HCT116 (cell line): ENCODE results near the gene SIDT1.

Experiments
- CEBPB ChIP-seq: IDR thresholded peaks from 2 replicates; pipeline ENCODE4 v1.6.1; 2012; ENCODE audit warnings: low read depth
- CTCF ChIP-seq, 3 experiments: fragments of 200-600 bp in 1 of 3; sonication (generic) in 1 of 3; IDR thresholded peaks in 2 of 3; conservative IDR thresholded peaks in 1 of 3; 2 replicates each; pipeline ENCODE4 v1.5.1; 2012 to 2017; ENCODE audit warnings: low read depth in 2 of 3, low read length in 2 of 3, antibody characterized with exemption in 1 of 3, borderline replicate concordance in 1 of 3, control low read depth in 1 of 3, mild to moderate bottlenecking in 1 of 3, mixed read lengths in 1 of 3, mixed run types in 1 of 3, moderate library complexity in 1 of 3; ENCODE audit not compliant: insufficient read depth in 1 of 3
- EGR1 ChIP-seq: IDR thresholded peaks from 2 replicates; pipeline ENCODE4 v1.6.1; 2012; ENCODE audit warnings: low read depth
- EZH2 ChIP-seq: fragments of 200-600 bp; sonication (generic); IDR thresholded peaks from 2 replicates; pipeline ENCODE4 v1.6.1; 2017; ENCODE audit warnings: antibody characterized with exemption, mixed run types
- JUND ChIP-seq: IDR thresholded peaks from 2 replicates; pipeline ENCODE4 v1.6.1; 2012
- POLR2A ChIP-seq: IDR thresholded peaks from 2 replicates; pipeline ENCODE4 v1.7.0; 2011; ENCODE audit warnings: borderline replicate concordance; ENCODE audit not compliant: insufficient read depth, insufficient read length; ENCODE audit errors: extremely low read depth
- POLR2AphosphoS5 ChIP-seq: IDR thresholded peaks from 2 replicates; pipeline ENCODE4 v1.6.1; 2011; ENCODE audit warnings: mild to moderate bottlenecking, low read depth, low read length, moderate library complexity
- RAD21 ChIP-seq: IDR thresholded peaks from 2 replicates; pipeline ENCODE4 v1.6.1; 2012; ENCODE audit warnings: low read depth, mild to moderate bottlenecking
- ZNF274 ChIP-seq: fragments of 200-500 bp; sonication (Bioruptor generic); IDR thresholded peaks from 2 replicates; pipeline ENCODE4 v1.6.1; 2014; ENCODE audit warnings: mild to moderate bottlenecking, low read depth, low read length, inconsistent platforms
- TF ChIP-seq, protein P1 (sequence below): IDR thresholded peaks from 2 replicates; pipeline ENCODE4 v1.6.1; 2012
- TF ChIP-seq, protein P2 (sequence below): IDR thresholded peaks from 2 replicates; pipeline ENCODE4 v1.6.1; 2012; ENCODE audit warnings: low read depth

GRCh38 chr3:113514265-113514769 lies 18.0 kb upstream of the SIDT1 start:
- TF ChIP-seq CTCF (IDR thresholded peaks at IDR 0.05 in 2 of 3, conservative IDR thresholded peaks at IDR 0.05 in 1 of 3; ENCODE audit: borderline replicate concordance in 1 of 3, insufficient read depth in 1 of 3, low read depth in 2 of 3, low read length in 2 of 3) (no peak), POLR2AphosphoS5 (no peak), POLR2A (no peak), CEBPB (no peak), JUND (no peak), RAD21 (no peak), EZH2 (no peak), EGR1 (no peak), ZNF274 (no peak)
- TF ChIP-seq, protein P1, sequence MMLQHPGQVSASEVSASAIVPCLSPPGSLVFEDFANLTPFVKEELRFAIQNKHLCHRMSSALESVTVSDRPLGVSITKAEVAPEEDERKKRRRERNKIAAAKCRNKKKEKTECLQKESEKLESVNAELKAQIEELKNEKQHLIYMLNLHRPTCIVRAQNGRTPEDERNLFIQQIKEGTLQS, result no peak
- TF ChIP-seq, protein P2, sequence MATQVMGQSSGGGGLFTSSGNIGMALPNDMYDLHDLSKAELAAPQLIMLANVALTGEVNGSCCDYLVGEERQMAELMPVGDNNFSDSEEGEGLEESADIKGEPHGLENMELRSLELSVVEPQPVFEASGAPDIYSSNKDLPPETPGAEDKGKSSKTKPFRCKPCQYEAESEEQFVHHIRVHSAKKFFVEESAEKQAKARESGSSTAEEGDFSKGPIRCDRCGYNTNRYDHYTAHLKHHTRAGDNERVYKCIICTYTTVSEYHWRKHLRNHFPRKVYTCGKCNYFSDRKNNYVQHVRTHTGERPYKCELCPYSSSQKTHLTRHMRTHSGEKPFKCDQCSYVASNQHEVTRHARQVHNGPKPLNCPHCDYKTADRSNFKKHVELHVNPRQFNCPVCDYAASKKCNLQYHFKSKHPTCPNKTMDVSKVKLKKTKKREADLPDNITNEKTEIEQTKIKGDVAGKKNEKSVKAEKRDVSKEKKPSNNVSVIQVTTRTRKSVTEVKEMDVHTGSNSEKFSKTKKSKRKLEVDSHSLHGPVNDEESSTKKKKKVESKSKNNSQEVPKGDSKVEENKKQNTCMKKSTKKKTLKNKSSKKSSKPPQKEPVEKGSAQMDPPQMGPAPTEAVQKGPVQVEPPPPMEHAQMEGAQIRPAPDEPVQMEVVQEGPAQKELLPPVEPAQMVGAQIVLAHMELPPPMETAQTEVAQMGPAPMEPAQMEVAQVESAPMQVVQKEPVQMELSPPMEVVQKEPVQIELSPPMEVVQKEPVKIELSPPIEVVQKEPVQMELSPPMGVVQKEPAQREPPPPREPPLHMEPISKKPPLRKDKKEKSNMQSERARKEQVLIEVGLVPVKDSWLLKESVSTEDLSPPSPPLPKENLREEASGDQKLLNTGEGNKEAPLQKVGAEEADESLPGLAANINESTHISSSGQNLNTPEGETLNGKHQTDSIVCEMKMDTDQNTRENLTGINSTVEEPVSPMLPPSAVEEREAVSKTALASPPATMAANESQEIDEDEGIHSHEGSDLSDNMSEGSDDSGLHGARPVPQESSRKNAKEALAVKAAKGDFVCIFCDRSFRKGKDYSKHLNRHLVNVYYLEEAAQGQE, result no peak
